ENCODE results near the gene PSMF1.

DNA sequence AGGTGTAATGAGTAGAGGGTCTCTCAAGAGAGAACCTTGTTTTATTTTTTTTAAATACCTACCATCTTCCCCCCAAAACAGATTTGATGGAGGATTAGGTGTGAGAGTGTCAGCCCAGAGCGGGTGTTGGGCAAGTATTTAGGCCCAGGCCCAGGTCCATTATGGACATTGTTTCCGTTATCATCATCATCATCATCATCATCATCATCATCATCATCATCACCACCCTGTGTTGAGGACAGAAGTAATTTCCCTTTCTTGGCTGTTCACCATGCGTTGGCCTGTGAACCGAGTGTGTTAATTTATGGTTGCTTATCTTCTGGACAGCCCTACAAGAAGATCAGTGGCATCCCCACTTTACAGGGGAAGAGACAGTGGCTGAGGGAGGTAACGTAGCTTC, 28.6 kb downstream of the PSMF1 start:
- TF ChIP-seq, protein P1, sequence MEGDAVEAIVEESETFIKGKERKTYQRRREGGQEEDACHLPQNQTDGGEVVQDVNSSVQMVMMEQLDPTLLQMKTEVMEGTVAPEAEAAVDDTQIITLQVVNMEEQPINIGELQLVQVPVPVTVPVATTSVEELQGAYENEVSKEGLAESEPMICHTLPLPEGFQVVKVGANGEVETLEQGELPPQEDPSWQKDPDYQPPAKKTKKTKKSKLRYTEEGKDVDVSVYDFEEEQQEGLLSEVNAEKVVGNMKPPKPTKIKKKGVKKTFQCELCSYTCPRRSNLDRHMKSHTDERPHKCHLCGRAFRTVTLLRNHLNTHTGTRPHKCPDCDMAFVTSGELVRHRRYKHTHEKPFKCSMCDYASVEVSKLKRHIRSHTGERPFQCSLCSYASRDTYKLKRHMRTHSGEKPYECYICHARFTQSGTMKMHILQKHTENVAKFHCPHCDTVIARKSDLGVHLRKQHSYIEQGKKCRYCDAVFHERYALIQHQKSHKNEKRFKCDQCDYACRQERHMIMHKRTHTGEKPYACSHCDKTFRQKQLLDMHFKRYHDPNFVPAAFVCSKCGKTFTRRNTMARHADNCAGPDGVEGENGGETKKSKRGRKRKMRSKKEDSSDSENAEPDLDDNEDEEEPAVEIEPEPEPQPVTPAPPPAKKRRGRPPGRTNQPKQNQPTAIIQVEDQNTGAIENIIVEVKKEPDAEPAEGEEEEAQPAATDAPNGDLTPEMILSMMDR (IDR thresholded peaks at IDR 0.05; ENCODE audit: low read length), result no peak
- TF ChIP-seq EZH2 (optimal IDR thresholded peaks at IDR 0.05; ENCODE audit: low read depth, low read length) (no peak), EZH2phosphoT487 (IDR thresholded peaks at IDR 0.05; ENCODE audit: low read length) (no peak)

Measured in MM.1S (cell line).